ENCODE results near the gene LILRA6. TPM values are rescaled to one million over a fixed set of nuclear protein-coding genes. Genes with fewer than 3 reads are reported as not detected.

The LILRA6 gene
- total RNA-seq, 4 donors from 2014 or later: 0.22 to 10.2 (median 0.90) TPM

DNA sequence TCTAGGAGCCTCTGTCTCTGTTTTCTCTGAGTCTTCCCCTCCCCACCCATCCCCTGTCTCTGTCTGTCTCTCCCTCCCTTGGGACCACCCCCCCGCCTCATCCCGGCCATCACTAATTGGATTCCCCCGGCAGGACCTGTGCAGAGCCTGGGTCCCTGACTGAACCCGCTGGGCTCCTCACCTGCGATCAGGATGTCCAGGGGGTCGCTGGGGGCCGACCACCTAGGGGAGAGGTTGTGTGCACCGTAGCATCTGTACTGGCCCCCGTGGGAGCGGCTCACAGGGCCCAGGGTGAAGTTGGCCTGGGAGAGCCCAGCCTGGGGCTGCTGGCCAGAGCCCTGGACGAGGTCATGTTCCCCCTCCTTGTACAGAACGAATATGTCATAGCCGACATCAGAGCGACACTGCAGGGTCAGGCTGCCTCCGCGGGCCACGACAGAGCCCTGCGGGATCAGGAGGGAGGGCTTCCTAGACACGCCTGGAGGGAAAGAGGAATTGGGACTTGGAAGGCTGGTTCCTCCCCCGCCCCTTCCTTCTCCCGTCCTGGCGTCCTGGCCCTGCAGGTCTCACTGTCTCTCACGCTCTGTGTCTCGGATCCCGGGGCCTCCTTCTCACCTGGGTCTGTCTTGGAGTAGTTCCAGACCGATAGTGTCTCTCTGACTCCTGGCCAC, 12.7 kb upstream of the LILRA6 start:
- no peaks in the 10 kb centered on the region for H3K9me3 ChIP-seq
- peaks cover 0 to 34% of the 10 kb centered on the region in 2 donors for H3K27me3 ChIP-seq
- no peaks in the 10 kb centered on the region for H3K36me3 ChIP-seq
- no peak for DNase-seq (ENCODE audit: low spot score in 2 of 2)
- 44 to 54% methylated on average over 18 to 26 of the region's 26 CpGs for WGBS, 2 donors
- no peaks in the 10 kb centered on the region for H3K4me1 ChIP-seq
- no peak overlapping the region for H3K27ac ChIP-seq
- H3K4me3 ChIP-seq: peak overlapping the region in 1 of 4 donors; percentile 34
- TF ChIP-seq POLR2A (IDR thresholded peaks at IDR 0.05) (no peak), EP300 (IDR thresholded peaks at IDR 0.05) (no peak), CTCF (IDR thresholded peaks at IDR 0.05) (no peak)

DNA sequence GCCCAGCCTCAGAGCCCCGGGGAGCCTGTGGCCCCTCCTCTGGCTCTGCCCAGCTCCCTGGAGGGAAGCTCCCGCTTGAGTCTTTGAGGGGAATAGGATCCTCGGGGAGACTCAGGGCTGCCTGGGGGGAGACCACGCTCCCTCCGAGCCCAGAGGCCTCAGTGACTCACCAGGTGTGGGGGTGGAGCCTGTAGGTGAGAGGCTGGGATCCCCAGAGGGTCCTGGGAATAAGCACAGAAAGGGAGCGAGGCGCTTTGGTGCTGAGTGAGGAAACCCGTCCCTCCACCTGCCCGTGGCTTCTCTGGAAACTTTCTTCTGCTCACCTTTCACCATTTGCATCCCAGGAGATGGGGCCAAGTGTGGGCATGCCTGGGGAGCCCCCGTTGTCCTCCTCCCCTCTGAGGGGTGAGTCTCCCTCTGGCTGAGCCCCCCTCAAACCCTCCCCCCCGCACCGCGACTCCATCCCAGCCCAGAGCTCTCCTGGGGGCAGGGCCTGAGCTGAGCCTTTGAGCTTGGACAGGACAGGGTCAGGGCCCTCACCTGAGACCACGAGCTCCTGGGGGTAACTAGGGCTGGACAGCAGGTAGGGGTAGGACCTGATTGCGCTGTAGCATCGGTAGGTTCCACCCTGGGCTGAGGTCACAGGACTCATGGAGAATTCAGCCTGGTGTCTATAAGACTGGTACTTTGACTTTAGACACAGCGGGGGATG, 11.8 kb upstream of the LILRA6 start:
- H3K27me3 ChIP-seq: peaks cover 0 to 34% of the 10 kb centered on the region in 2 donors
- TF ChIP-seq EP300 (IDR thresholded peaks at IDR 0.05): no peak
- no peak for TF ChIP-seq CTCF (IDR thresholded peaks at IDR 0.05)
- no peak for TF ChIP-seq POLR2A (IDR thresholded peaks at IDR 0.05)
- H3K36me3 ChIP-seq: no peaks in the 10 kb centered on the region
- no peak overlapping the region for H3K27ac ChIP-seq
- WGBS, 2 donors: 48 to 49% methylated on average over 16 of the region's 17 CpGs
- DNase-seq (ENCODE audit: low spot score in 2 of 2): no peak
- no peaks in the 10 kb centered on the region for H3K4me1 ChIP-seq
- H3K9me3 ChIP-seq: no peaks in the 10 kb centered on the region
- no peak overlapping the region for H3K4me3 ChIP-seq

GRCh38 chr19:54253331-54254194, 11.0 kb upstream of the LILRA6 start:
- peaks cover 0 to 34% of the 10 kb centered on the region in 2 donors for H3K27me3 ChIP-seq
- no peak for DNase-seq (ENCODE audit: low spot score in 2 of 2)
- TF ChIP-seq EP300 (IDR thresholded peaks at IDR 0.05) (no peak), POLR2A (IDR thresholded peaks at IDR 0.05) (no peak), CTCF (IDR thresholded peaks at IDR 0.05) (no peak)
- H3K36me3 ChIP-seq: no peaks in the 10 kb centered on the region
- H3K4me3 ChIP-seq: no peak overlapping the region
- WGBS, 2 donors: 57 to 64% methylated on average over 21 to 23 of the region's 23 CpGs
- H3K27ac ChIP-seq: no peak overlapping the region
- no peaks in the 10 kb centered on the region for H3K4me1 ChIP-seq
- no peaks in the 10 kb centered on the region for H3K9me3 ChIP-seq

- 65 to 69% methylated on average over 10 to 11 of the region's 11 CpGs for WGBS, 2 donors
- Histone ChIP-seq H3K36me3 (no peaks in the 10 kb centered on the region), H3K27ac (no peak overlapping the region), H3K4me3 (no peak overlapping the region), H3K9me3 (no peaks in the 10 kb centered on the region), H3K27me3 (peaks cover 0 to 34% of the 10 kb centered on the region in 2 donors), H3K4me1 (no peaks in the 10 kb centered on the region)
- DNase-seq (ENCODE audit: low spot score in 2 of 2): no peak
- TF ChIP-seq CTCF (IDR thresholded peaks at IDR 0.05) (no peak), POLR2A (IDR thresholded peaks at IDR 0.05) (no peak), EP300 (IDR thresholded peaks at IDR 0.05) (no peak)
These were observed 10.3 kb upstream of the LILRA6 start for GRCh38 chr19:54252845-54253244.
